HEK293 (cell line): ENCODE data around the gene MYLK.
"Not testable (repeated sequence)": the region's sequence is repeated elsewhere in the genome, so short reads cannot be mapped to it uniquely, and the experiment has no call there.

Source experiments
- CTCF ChIA-PET: fragments of 350-600 bp; formaldehyde crosslinking; extraction: SDS; loops from one replicate; lab custom pipeline; 2021; ENCODE audit warnings: antibody characterized with exemption; lab: Yijun Ruan, JAX
- POLR2A ChIA-PET: fragments of 300-600 bp; formaldehyde crosslinking; extraction: SDS; loops from one replicate; lab custom pipeline; 2020; ENCODE audit warnings: antibody characterized with exemption, inconsistent platforms; lab: Yijun Ruan, JAX
- H3K27ac ChIP-seq: fragments of 200-500 bp; sonication (Bioruptor generic); 2 replicates; pipeline ENCODE4 v1.5.1; 2014; ENCODE audit warnings: low read depth, low read length, control low read depth, inconsistent platforms; ENCODE audit errors: extremely low read depth
- H3K36me3 ChIP-seq, 2 experiments: fragments of 200-500 bp in 1 of 2; sonication (Bioruptor generic) in 1 of 2; 1 replicate in 1 of 2; 2 replicates in 1 of 2; pipeline ENCODE4 v1.5.1; 2014 to 2017; ENCODE audit warnings: inconsistent platforms in 2 of 2, low read length in 2 of 2; ENCODE audit not compliant: control insufficient read depth in 2 of 2, insufficient read depth in 1 of 2
- H3K4me1 ChIP-seq: fragments of 200-500 bp; sonication (Bioruptor generic); 2 replicates; pipeline ENCODE4 v1.5.1; 2014; ENCODE audit warnings: mild to moderate bottlenecking, low read length, inconsistent platforms; ENCODE audit not compliant: control insufficient read depth, insufficient read depth
- H3K4me3 ChIP-seq: 2 replicates; pipeline ENCODE4 v1.5.1; 2011; ENCODE audit warnings: low read depth, mild to moderate bottlenecking, control low read depth, low read length, moderate library complexity
- H3K9me3 ChIP-seq: fragments of 200-500 bp; sonication (Bioruptor generic); 2 replicates; pipeline ENCODE4 v1.5.1; 2014; ENCODE audit warnings: low read depth, low read length, inconsistent platforms; ENCODE audit not compliant: control insufficient read depth, insufficient read depth
- KLF16 ChIP-seq: fragments of 450-650 bp; formaldehyde crosslinking; IDR thresholded peaks from 2 replicates; pipeline ENCODE4 v1.5.1; 2017; ENCODE audit warnings: missing biosample characterization, missing genetic modification characterization
- RBAK ChIP-seq: fragments of 450-650 bp; formaldehyde crosslinking; IDR thresholded peaks from 2 replicates; pipeline ENCODE4 v1.5.1; 2016; ENCODE audit warnings: missing biosample characterization, missing genetic modification characterization
- ZBTB20 ChIP-seq: fragments of 450-650 bp; formaldehyde crosslinking; IDR thresholded peaks from 2 replicates; pipeline ENCODE4 v1.5.1; 2016; ENCODE audit warnings: missing biosample characterization, missing genetic modification characterization
- ZBTB8A ChIP-seq: fragments of 450-650 bp; formaldehyde crosslinking; IDR thresholded peaks from 2 replicates; pipeline ENCODE4 v1.5.1; 2016; ENCODE audit warnings: missing biosample characterization, missing genetic modification characterization
- ZFP3 ChIP-seq: fragments of 450-650 bp; formaldehyde crosslinking; IDR thresholded peaks from 2 replicates; pipeline ENCODE4 v1.5.1; 2016; ENCODE audit warnings: low read depth, missing biosample characterization, missing genetic modification characterization
- ZNF114 ChIP-seq: fragments of 450-650 bp; formaldehyde crosslinking; IDR thresholded peaks from 2 replicates; pipeline ENCODE4 v1.5.0; 2017; ENCODE audit warnings: missing biosample characterization, missing genetic modification characterization
- ZNF169 ChIP-seq: fragments of 450-650 bp; formaldehyde crosslinking; IDR thresholded peaks from 2 replicates; pipeline ENCODE4 v1.5.1; 2016; ENCODE audit warnings: missing biosample characterization, missing genetic modification characterization
- ZNF184 ChIP-seq: fragments of 450-650 bp; IDR thresholded peaks from 2 replicates; pipeline ENCODE4 v1.5.1; 2018; ENCODE audit warnings: missing biosample characterization, mild to moderate bottlenecking, missing genetic modification characterization
- ZNF214 ChIP-seq: fragments of 450-650 bp; formaldehyde crosslinking; IDR thresholded peaks from 2 replicates; pipeline ENCODE4 v1.5.1; 2017; ENCODE audit warnings: missing biosample characterization, mild to moderate bottlenecking, missing genetic modification characterization, borderline replicate concordance
- ZNF239 ChIP-seq: fragments of 450-650 bp; formaldehyde crosslinking; IDR thresholded peaks from 2 replicates; pipeline ENCODE4 v1.5.1; 2016; ENCODE audit warnings: missing biosample characterization, missing genetic modification characterization
- ZNF354C ChIP-seq: fragments of 450-650 bp; formaldehyde crosslinking; IDR thresholded peaks from 2 replicates; pipeline ENCODE4 v1.5.1; 2016; ENCODE audit warnings: missing biosample characterization, missing genetic modification characterization, low read depth, borderline replicate concordance
- ZNF777 ChIP-seq: fragments of 450-650 bp; formaldehyde crosslinking; IDR thresholded peaks from 2 replicates; pipeline ENCODE4 v1.5.1; 2017; ENCODE audit warnings: missing biosample characterization, missing genetic modification characterization, borderline replicate concordance
- TF ChIP-seq, protein P1 (sequence below): IDR thresholded peaks from 2 replicates; pipeline ENCODE4 v1.6.1; 2011; ENCODE audit warnings: mild to moderate bottlenecking, low read depth, low read length, borderline replicate concordance
- TF ChIP-seq, protein P2 (sequence below): fragments of 450-650 bp; formaldehyde crosslinking; IDR thresholded peaks from 2 replicates; pipeline ENCODE4 v1.5.1; 2016; ENCODE audit warnings: missing biosample characterization, missing genetic modification characterization
- TF ChIP-seq, protein P3 (sequence below): fragments of 450-650 bp; formaldehyde crosslinking; IDR thresholded peaks from 2 replicates; pipeline ENCODE4 v1.5.1; 2017; ENCODE audit warnings: missing biosample characterization, mild to moderate bottlenecking, missing genetic modification characterization, moderate library complexity
- TF ChIP-seq, protein P4 (sequence below): fragments of 450-650 bp; formaldehyde crosslinking; IDR thresholded peaks from 2 replicates; pipeline ENCODE4 v1.5.1; 2016; ENCODE audit warnings: missing biosample characterization, missing genetic modification characterization, borderline replicate concordance

MYLK gene

DNA sequence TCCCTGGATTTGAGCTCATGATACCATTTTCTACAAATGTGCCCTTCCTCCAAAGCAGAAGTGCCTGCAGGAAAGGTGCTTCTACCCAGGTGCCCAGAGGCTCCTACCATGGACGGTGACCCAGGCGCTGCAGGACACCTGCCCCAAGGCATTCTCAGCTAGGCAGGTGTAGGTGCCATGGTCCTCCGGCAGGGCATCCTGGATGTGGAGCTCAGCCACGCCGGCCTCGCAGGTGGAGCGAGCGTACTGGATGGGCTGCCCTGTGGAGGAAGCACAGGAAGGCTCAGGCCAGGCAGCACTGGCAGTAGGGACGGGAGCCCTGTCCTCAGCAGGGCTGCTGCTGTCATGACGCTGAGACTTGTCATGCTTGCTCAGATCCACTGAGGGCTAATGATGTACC is 162.1 kb downstream of the MYLK start (continued):
- TF ChIP-seq, protein P1, sequence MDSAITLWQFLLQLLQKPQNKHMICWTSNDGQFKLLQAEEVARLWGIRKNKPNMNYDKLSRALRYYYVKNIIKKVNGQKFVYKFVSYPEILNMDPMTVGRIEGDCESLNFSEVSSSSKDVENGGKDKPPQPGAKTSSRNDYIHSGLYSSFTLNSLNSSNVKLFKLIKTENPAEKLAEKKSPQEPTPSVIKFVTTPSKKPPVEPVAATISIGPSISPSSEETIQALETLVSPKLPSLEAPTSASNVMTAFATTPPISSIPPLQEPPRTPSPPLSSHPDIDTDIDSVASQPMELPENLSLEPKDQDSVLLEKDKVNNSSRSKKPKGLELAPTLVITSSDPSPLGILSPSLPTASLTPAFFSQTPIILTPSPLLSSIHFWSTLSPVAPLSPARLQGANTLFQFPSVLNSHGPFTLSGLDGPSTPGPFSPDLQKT = no peak
- TF ChIP-seq ZNF354C (tag by site-specific recombination) = no peak

DNA sequence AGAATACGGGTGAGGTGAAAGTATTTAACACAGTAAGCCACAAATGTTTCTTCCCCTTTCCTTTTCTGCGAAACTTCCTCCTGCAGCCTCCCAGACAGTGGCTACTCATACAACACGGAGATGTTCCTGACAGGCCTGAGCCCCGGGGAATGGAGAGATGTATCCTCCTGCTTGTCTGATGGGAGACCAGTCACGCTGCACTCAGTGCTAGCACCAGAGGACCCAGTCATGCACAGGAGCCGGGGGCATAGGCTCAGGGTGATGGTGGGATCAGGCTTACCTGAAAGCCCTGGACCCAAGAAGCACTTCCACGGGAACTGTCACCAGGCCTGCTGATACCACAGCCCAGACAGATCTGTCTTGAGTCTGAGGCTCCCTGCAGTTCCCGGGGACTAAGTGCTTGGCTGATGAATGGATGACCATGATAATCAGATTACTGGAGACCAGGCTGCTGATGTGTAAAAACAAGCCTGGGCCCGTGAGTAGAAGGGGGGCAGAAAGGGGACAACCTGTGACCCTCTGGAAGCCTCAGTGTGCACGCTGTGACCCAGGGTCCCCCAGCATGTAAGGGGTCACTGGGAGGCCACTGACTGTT is 162.9 kb downstream of the MYLK start:
- H3K9me3 ChIP-seq, H3K27ac ChIP-seq, H3K4me1 ChIP-seq, H3K4me3 ChIP-seq, H3K36me3 ChIP-seq, POLR2A ChIA-PET: not testable (repeated sequence)
- CTCF ChIA-PET = interaction anchor here (0.7 to 1.4 kb wide), 4 partner anchors 62 to 72 kb away, joined by 3 to 10 read pairs (median 4); no protein-coding TSS in a partner anchor

DNA sequence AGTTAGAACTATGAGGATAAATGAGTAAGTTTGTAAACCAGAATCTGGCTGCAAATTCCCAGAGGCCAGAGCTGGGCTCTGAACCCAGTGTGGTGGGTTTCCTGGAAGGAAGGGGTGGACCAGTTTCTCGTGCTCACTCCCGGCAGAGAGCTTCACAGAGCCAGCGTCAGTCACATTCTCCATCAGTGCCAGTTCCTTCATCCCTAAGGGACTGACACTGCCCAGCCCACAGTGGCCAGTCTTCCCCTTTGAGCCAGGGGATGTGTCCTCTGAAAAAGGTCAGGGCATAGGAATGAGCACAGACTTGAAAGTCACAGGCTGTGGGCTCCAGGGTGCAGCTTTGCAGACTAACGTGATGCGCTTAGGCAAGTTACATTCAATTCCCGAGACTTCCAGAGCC is 163.5 kb downstream of the MYLK start:
- POLR2A ChIA-PET = no interaction called here
- Histone ChIP-seq H3K9me3 (no peaks in the 10 kb centered on the region), H3K4me3 (no peak overlapping the region), H3K27ac (no peak overlapping the region), H3K36me3 (no peaks in the 10 kb centered on the region), H3K4me1 (no peaks in the 10 kb centered on the region)
- TF ChIP-seq, protein P2, sequence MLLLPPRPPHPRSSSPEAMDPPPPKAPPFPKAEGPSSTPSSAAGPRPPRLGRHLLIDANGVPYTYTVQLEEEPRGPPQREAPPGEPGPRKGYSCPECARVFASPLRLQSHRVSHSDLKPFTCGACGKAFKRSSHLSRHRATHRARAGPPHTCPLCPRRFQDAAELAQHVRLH (tag by site-specific recombination) = no peak
- TF ChIP-seq, protein P3, sequence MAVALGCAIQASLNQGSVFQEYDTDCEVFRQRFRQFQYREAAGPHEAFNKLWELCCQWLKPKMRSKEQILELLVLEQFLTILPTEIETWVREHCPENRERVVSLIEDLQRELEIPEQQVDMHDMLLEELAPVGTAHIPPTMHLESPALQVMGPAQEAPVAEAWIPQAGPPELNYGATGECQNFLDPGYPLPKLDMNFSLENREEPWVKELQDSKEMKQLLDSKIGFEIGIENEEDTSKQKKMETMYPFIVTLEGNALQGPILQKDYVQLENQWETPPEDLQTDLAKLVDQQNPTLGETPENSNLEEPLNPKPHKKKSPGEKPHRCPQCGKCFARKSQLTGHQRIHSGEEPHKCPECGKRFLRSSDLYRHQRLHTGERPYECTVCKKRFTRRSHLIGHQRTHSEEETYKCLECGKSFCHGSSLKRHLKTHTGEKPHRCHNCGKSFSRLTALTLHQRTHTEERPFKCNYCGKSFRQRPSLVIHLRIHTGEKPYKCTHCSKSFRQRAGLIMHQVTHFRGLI (tag by site-specific recombination) = no peak
- TF ChIP-seq RBAK (tag by site-specific recombination) (no peak), ZBTB8A (no peak), ZNF239 (tag by site-specific recombination) (no peak), ZNF777 (tag by site-specific recombination) (no peak), ZNF114 (tag by site-specific recombination) (no peak), ZNF214 (tag by site-specific recombination) (no peak), ZNF184 (tag by site-specific recombination) (no peak), ZFP3 (tag by site-specific recombination) (no peak), KLF16 (tag by site-specific recombination) (no peak), ZNF169 (tag by site-specific recombination) (no peak), ZBTB20 (no peak), ZNF354C (tag by site-specific recombination) (no peak)
- TF ChIP-seq, protein P4, sequence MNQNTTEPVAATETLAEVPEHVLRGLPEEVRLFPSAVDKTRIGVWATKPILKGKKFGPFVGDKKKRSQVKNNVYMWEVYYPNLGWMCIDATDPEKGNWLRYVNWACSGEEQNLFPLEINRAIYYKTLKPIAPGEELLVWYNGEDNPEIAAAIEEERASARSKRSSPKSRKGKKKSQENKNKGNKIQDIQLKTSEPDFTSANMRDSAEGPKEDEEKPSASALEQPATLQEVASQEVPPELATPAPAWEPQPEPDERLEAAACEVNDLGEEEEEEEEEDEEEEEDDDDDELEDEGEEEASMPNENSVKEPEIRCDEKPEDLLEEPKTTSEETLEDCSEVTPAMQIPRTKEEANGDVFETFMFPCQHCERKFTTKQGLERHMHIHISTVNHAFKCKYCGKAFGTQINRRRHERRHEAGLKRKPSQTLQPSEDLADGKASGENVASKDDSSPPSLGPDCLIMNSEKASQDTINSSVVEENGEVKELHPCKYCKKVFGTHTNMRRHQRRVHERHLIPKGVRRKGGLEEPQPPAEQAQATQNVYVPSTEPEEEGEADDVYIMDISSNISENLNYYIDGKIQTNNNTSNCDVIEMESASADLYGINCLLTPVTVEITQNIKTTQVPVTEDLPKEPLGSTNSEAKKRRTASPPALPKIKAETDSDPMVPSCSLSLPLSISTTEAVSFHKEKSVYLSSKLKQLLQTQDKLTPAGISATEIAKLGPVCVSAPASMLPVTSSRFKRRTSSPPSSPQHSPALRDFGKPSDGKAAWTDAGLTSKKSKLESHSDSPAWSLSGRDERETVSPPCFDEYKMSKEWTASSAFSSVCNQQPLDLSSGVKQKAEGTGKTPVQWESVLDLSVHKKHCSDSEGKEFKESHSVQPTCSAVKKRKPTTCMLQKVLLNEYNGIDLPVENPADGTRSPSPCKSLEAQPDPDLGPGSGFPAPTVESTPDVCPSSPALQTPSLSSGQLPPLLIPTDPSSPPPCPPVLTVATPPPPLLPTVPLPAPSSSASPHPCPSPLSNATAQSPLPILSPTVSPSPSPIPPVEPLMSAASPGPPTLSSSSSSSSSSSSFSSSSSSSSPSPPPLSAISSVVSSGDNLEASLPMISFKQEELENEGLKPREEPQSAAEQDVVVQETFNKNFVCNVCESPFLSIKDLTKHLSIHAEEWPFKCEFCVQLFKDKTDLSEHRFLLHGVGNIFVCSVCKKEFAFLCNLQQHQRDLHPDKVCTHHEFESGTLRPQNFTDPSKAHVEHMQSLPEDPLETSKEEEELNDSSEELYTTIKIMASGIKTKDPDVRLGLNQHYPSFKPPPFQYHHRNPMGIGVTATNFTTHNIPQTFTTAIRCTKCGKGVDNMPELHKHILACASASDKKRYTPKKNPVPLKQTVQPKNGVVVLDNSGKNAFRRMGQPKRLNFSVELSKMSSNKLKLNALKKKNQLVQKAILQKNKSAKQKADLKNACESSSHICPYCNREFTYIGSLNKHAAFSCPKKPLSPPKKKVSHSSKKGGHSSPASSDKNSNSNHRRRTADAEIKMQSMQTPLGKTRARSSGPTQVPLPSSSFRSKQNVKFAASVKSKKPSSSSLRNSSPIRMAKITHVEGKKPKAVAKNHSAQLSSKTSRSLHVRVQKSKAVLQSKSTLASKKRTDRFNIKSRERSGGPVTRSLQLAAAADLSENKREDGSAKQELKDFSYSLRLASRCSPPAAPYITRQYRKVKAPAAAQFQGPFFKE (tag by site-specific recombination) = no peak
- CTCF ChIA-PET = interaction anchor here (0.7 to 1.4 kb wide), 4 partner anchors 61 to 71 kb away, joined by 3 to 10 read pairs (median 4); no protein-coding TSS in a partner anchor
